ENCODE results near the gene METTL3.

METTL3 gene

GRCh38 chr14:21526672-21527317, 15.7 kb upstream of the METTL3 start:
- no peak for DNase-seq

GRCh38 chr14:21525962-21526671, 15.0 kb upstream of the METTL3 start, which contains the start of gene SALL2:
SALL2 (minus strand) TSS chr14:21526346; CDS start chr14:21526127, 219 bp downstream.
- peak; percentile 57 to 69 for DNase-seq

- no peak for DNase-seq
Measured at GRCh38 chr14:21525571-21525961, 14.4 kb upstream of the METTL3 start.

DNA sequence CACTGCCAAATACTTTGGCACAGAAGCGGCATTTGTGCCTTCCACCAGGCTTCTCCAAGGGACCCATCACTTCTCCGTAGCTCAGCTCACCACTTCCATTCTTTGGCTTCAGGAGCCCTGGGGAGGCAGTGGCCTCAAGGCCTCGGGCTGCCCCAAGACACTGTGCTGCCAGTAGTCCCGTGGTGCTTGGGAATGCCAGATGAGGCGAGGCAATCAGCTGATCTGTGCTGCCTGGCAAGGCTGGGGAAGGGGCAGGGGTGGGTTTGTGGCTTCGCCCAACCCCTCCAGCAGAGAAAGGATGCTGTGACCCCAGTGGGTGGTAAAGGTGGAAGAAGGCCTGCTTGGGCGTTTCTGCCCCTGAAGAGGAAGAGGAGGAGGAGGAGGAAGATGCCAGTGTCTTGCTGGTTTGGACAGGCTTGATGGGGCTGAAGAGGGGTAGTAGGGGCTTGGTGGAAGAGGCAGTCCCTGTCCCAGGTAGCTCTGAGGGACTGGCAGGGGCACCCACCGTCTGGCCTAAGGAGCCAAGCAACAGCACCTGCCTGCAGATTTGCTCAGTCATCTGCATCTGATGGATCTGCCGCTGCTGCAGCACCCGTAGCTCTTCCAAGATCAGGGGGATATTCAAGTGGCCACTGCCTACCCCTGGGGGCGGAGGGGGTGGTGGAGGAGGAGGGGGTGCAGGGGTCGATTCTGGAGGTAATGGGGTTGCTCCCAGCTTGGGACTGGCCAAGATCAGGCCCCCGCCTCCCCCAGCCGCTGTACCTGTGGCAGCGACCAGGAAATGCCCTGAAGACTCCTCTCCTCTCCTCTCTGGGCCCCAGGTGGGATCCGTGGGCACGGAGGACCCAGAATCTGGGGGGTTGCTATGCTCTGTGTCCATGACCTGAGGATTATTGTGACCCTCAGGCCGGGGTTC, 13.7 kb upstream of the METTL3 start:
- no peak for DNase-seq

GRCh38 chr14:21523203-21523602, 12.1 kb upstream of the METTL3 start:
- DNase-seq: no peak

- no peak for DNase-seq
Measured at GRCh38 chr14:21521501-21521900, 10.4 kb upstream of the METTL3 start.

- no peak for DNase-seq
Measured at GRCh38 chr14:21520767-21521166, 9.6 kb upstream of the METTL3 start.

GRCh38 chr14:21518725-21519124, 7.6 kb upstream of the METTL3 start:
- DNase-seq: no peak

GRCh38 chr14:21514341-21514740, 3.2 kb upstream of the METTL3 start:
- DNase-seq: no peak

DNA sequence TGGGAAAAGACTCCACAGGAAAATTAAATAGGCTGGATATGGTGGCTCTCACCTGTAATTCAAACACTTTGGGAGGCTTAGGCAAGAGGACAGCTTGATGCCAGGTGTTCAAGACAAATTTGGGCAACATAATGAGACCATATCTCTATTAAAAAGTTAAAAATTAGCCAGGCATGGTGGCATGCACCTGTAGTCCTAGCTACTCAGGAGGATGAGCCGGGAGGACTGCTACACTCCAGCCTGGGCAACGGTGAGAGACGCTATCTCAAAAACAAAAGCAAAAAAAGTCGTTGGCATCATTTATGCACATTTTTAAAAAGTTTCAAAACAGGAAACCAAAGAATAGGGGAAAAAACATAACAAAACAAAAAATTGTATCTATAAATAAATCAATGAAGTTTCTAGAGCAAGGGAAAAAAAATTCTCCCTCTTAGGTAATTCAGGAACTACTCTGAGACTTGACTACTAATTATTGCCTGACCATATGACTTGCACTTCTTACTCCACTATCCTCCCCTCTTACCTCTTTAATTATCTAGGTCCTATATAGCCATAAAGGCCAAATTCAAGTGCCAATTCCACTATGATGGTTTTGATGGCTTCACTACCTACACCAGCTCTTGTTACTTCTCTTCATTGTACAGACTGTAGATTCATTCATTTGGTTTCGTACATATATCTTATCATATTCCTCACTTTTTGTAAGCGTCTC, 1.6 kb downstream of the METTL3 start:
- DNase-seq: peak in 1 of 2 donors; percentile 27

DNA sequence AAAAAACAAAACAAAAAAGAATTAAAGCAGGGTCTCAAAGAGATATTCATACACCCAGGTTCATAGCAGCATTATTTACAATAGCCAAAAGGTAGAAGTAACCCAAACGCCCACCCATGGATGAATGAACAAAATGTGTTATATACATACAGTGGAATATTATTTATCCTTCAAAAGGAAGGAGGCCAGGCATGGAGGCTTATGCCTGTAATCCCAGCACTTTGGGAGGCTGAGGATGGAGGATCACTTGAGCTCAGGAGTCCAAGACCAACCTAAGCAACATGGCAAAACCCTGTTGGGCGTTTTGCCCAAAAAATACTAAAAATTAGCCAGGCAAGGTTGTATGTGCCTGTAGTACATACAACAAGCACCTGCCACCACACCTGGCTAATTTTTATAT, 4.6 kb downstream of the METTL3 start:
- no peak for DNase-seq

- peak in 1 of 2 donors; percentile 45 for DNase-seq
Measured at GRCh38 chr14:21505012-21505553, 6.1 kb downstream of the METTL3 start.

GRCh38 chr14:21503376-21503775, 7.8 kb downstream of the METTL3 start:
- DNase-seq: no peak

DNA sequence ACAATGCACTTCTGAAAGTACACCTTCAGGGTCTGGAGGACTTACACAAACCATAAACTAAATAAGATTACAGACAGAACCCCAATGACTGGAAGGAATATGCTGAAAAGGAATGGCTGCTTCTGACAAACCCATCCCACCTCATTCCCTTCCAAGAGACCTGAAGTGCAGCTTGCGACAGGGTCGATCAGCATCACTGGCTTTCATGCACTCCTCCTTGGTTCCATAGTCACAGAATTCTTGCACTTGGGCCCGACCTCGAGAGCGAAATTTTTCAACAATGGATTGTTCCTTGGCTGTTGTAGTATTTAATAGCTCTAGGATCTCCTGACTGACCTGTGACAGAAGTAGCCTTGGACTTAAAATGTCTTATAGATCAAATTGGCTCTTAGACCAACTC, 9.6 kb downstream of the METTL3 start:
- no peak for DNase-seq

DNA sequence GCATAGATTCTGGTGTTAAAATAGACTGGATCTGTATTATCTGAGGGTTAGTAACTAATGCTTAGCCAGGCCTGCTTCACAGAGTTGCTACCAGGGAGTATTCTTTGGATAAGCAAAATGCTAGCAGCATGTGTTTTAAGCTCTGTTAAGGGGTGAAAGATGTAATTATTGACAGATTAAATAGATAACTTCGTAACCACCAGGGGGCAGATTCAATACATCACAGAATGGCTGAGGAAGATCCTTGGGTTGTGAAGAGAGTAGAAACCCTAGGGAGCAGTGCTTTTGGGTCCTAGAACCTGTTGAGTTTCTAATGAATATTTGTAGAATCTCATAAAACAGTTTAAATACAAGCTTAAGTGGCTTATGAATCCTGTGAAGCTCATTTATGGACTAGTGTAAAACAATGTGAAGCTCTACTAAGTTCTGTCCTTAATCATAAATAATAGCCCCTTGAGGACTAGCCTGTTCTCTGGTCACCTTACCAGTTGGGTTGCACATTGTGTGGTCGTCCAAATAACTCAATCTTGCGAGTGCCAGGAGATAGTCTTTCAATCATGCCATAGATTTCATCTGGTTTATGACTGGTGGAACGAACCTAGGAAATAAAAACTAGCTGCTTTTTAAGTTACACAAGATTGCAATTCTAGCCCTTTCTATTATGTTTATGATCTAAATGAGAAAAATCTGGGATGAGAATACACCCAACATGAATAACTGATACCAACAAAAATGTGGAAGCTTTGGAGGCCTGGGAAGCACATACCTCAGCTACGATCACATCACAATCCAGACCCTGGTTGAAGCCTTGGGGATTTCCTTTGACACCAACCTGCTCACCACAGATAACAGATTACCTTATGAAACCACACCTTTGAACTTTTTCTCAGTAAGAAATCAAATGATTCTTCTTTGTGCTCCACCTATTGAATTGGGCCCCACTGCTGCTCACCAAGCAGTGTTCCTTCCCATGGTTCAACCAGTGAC, 12.3 kb downstream of the METTL3 start:
- peak; percentile 15 to 76 for DNase-seq

GRCh38 chr14:21496453-21496852, 14.7 kb downstream of the METTL3 start:
- no peak for DNase-seq

DNA sequence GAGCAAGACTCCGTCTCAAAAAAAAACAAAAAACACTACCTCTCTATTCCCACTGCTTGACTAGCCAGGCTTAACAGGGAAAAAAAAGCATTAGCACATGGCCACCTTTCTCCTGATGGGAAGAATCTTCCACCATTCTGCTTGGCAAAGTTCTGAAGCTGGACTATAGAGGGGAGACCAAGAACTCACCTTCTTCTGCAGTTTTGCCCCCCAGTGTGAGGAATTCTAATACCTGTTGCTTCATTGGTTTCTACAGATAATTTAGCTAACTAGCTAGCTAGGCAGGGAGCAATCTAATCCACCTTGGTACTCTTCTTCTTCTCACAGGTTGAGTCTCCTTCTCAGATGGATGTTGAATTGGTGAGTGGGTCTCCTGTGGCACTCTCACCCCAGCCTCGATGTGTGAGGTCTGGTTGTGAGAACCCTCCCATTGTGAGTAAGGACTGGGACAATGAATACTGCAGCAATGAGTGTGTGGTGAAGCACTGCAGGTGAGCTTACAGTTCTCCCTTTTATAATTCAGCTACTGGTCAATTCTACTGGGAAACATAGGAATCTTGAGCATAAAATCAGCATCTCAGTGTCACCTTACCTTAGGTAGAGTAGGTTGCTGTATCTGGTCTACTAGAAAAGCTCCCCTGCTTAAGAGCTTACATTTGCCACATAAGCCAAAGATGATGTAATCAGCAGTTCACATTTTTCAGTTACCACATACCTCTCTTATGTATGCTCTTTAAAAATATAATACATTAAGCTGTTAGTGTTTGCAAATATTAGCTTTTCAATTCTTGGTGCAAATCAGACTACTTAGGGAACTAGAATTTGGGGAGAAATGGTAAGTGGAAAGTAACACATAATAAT, 16.0 kb downstream of the METTL3 start:
- DNase-seq: no peak

DNA sequence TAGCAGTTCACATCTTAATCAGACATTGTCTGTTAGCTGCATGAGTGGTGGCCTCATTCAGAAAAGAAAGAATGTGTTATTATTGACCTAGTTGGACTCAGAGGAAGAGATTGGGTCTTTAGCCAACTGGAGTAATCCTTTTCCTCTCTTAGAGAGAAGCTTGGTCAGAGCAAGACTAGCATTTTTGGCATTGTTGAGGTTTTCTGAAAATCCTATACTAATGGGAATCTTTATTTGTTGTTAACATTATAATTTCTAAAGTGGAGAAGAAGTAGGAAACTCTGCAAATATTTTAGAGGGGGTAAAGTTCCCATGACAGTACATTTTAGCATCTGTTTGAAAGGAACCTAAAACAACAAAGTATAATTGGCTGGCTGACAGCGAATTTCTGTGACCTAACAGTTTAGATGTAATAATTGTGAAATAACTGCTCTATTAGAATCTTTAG, 24.5 kb downstream of the METTL3 start:
- no peak for DNase-seq

DNA sequence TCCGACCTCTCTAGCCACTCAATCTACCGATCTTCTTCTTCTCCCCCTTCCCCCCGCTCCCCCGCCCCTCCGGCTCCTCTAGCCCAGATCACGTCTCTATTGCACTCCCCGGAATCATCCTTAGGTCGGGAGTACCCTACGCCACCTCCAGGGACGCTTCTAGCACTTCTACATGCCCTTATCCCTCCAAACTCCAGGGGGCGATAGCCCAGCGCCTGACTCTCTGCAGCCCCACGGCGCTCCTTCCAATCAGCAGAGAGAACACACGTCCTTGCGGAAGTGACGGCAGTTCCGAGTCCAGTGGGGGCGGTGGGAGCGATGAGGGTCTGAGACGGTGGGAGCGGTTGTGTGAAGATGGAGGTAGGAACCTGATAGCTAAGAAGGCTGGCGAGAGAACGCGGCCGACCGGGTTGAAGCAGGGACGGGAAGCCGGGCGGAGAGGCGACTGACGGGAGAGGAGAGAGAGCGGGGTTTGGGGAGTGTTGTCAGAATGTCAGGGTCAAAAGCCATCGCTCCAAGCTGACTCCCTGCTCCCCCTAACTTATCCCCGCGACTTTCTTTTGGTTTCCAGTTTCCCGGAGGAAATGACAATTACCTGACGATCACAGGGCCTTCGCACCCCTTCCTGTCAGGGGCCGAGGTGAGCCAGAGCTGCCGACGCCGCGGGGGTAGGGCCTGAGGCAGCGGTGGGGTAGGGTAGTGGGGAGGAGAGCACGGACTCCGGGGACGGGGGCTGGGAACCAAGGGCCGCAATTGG, 34.0 kb downstream of the METTL3 start, which contains the start of the genes RAB2B and TOX4:
Gene RAB2B (minus strand): TSS at position 35 of the 757 bp plus-strand sequence. CDS start 87 bp downstream, outside the sequence.
Gene TOX4 (plus strand): TSS at position 271 of the 757 bp plus-strand sequence. CDS start 84 bp downstream, at position 355.
- peak; percentile 98 to 99 for DNase-seq
